ENCODE results near the gene RAD51B.

Gene RAD51B

GRCh38 chr14:68140076-68140741, 320.6 kb downstream of the RAD51B start (continued):
- TF ChIP-seq ZNF518A (tag by site-specific recombination; conservative IDR thresholded peaks at IDR 0.05; ENCODE audit: low read depth) (peak; percentile 58; the same call in 1 of the 2 replicates), ZNF660 (tag by site-specific recombination; IDR thresholded peaks at IDR 0.05) (no peak; the same call in 1 of the 2 replicates), ZNF501 (tag by site-specific recombination; IDR thresholded peaks at IDR 0.05) (peak; percentile 21; the same call in 1 of the 2 replicates), FEZF1 (tag by site-specific recombination; IDR thresholded peaks at IDR 0.05) (peak; percentile 100), MZF1 (tag by site-specific recombination; IDR thresholded peaks at IDR 0.05; ENCODE audit: borderline replicate concordance) (peak; percentile 73; the same call in 1 of the 2 replicates), ZBTB20 (tag by site-specific recombination; IDR thresholded peaks at IDR 0.05) (no peak), KLF7 (tag by site-specific recombination; IDR thresholded peaks at IDR 0.05; ENCODE audit: borderline replicate concordance) (peak; percentile 75), ZFP37 (tag by site-specific recombination; IDR thresholded peaks at IDR 0.05) (peak; percentile 55; the same call in 1 of the 2 replicates), TRIM28 (IDR thresholded peaks at IDR 0.05; ENCODE audit: borderline replicate concordance, low read length) (peak; percentile 86; the same call in 1 of the 2 replicates), ZNF214 (tag by site-specific recombination; IDR thresholded peaks at IDR 0.05; ENCODE audit: borderline replicate concordance) (no peak), ZNF645 (tag by site-specific recombination; IDR thresholded peaks at IDR 0.05) (no peak), ZNF513 (tag by site-specific recombination; IDR thresholded peaks at IDR 0.05) (peak; percentile 21; the same call in 1 of the 2 replicates), ZNF488 (tag by site-specific recombination; IDR thresholded peaks at IDR 0.05) (no peak), ZBTB1 (tag by site-specific recombination; IDR thresholded peaks at IDR 0.05) (peak; percentile 76; the same call in 1 of the 2 replicates), ZSCAN30 (tag by site-specific recombination; IDR thresholded peaks at IDR 0.05) (peak; percentile 88; the same call in 1 of the 2 replicates), ZNF140 (tag by site-specific recombination; IDR thresholded peaks at IDR 0.05) (no peak), HIC1 (tag by site-specific recombination; IDR thresholded peaks at IDR 0.05) (peak; percentile 93), ZEB2 (tag by site-specific recombination; IDR thresholded peaks at IDR 0.05) (peak; percentile 98), ZSCAN4 (tag by site-specific recombination; IDR thresholded peaks at IDR 0.05) (0 out of 2 replicates have a peak, but pooled peaks have one; percentile 32), KLF17 (tag by site-specific recombination; IDR thresholded peaks at IDR 0.05) (peak; percentile 92), ZNF791 (tag by site-specific recombination; IDR thresholded peaks at IDR 0.05) (no peak), ZNF521 (tag by site-specific recombination; IDR thresholded peaks at IDR 0.05) (no peak), ZSCAN23 (tag by site-specific recombination; IDR thresholded peaks at IDR 0.05) (peak; percentile 87; the same call in 1 of the 2 replicates), KLF16 (tag by site-specific recombination; IDR thresholded peaks at IDR 0.05) (no peak), ZNF830 (tag by site-specific recombination; IDR thresholded peaks at IDR 0.05; ENCODE audit: low read depth) (no peak), ZNF266 (tag by site-specific recombination; IDR thresholded peaks at IDR 0.05; ENCODE audit: low read depth) (no peak)

Measured in HEK293 (cell line).